Adrenal gland (tissue), 12 donors: Measurements from ENCODE around the gene CIAO3. TPM values are rescaled to one million over a fixed set of nuclear protein-coding genes. Genes with fewer than 3 reads are reported as not detected.

Source experiments
- DNase-seq, 7 donors: peaks; one replicate each; pipeline ENCODE4 v3.0.0-alpha.2; 2019 to 2020
- H3K27ac ChIP-seq, 5 donors: fragments of 200-600 bp; sonication (generic) in 4 of 5; 1 replicate in 3 of 5; 2 replicates in 2 of 5; pipeline versions ENCODE4 v1.5.1 to v1.8.0; 2016 to 2020; ENCODE audit warnings: mild to moderate bottlenecking in 1 of 5
- H3K27me3 ChIP-seq: fragments of 200-600 bp; 2 replicates; pipeline ENCODE4 v1.8.0; 2021
- H3K36me3 ChIP-seq, 2 donors: fragments of 200-600 bp; replicated peaks in 1 of 2; 1 replicate in 1 of 2; 2 replicates in 1 of 2; pipeline versions ENCODE4 v1.5.1 to v1.8.0; 2018 to 2022
- H3K4me1 ChIP-seq, 2 donors: fragments of 200-600 bp; replicated peaks in 1 of 2; 1 replicate in 1 of 2; 2 replicates in 1 of 2; pipeline versions ENCODE4 v1.5.1 to v1.8.0; 2018 to 2021
- H3K4me3 ChIP-seq, 4 donors: fragments of 200-600 bp; sonication (generic) in 3 of 4; one replicate each; pipeline ENCODE4 v1.5.1; 2016 to 2018
- H3K9me3 ChIP-seq, 3 donors: fragments of 200-600 bp; sonication (generic) in 1 of 3; replicated peaks in 1 of 3; 1 replicate in 2 of 3; 2 replicates in 1 of 3; pipeline versions ENCODE4 v1.5.1 to v1.8.0; 2016 to 2021
- POLR2A ChIP-seq, 2 donors: fragments of 450-650 bp; IDR thresholded peaks; one replicate each; pipeline ENCODE4 v1.6.1; 2017; ENCODE audit warnings: antibody characterized with exemption in 2 of 2, mild to moderate bottlenecking in 2 of 2, moderate library complexity in 1 of 2
- WGBS, 4 donors: extraction: QIAGEN DNeasy Blood & Tissue Kit in 2 of 4; methylation state at CpG; one replicate each; pipeline versions ENCODE4 v1.1.5 to v1.1.7; 2013 to 2017; 5-methylcytosine and 5-hydroxymethylcytosine counted together
- intact Hi-C, 2 donors: fragments of 100-400 bp; cut with DNase I; formaldehyde crosslinking; loops; one replicate each; pipeline versions ENCODE4 v1.14.1 to v1.15.0; 2022 to 2023
- polyA plus RNA-seq, 3 donors: library from polyadenylated mRNA; stranded (reverse); fragments of 200-250 nt in 2 of 3; fragments of 350-450 nt in 1 of 3; fragmentation: Illumina TruSeq in 1 of 3; extraction: RNeasy Lipid Tissue Mini Kit (QIAGEN cat#74804) in 1 of 3; gene quantifications; one replicate each; pipeline ENCODE4 v1.2.3, GENCODE V29; 2013 to 2014
- total RNA-seq, 9 donors: library from RNA; depleted of rRNA in 4 of 9; stranded (reverse); fragments of >200 nt in 4 of 9; fragments of 120-200 nt in 1 of 9; fragmentation: NEBNext Ultra II Directional in 1 of 9; extraction: Animal tissue kit (Norgen Biotek cat#: 25700) in 1 of 9; gene quantifications; one replicate each; pipeline versions ENCODE4 v1.1.0 to v1.2.4, GENCODE V29; 2013 to 2023
- TF ChIP-seq, protein P1 (sequence below), 6 experiments: fragments of 450-650 bp in 4 of 6; fragments of 200-600 bp in 2 of 6; sonication (generic) in 1 of 6; IDR thresholded peaks; 1 replicate in 5 of 6; 2 replicates in 1 of 6; pipeline versions ENCODE4 v1.5.1 to v1.8.0; 2016 to 2021; ENCODE audit warnings: antibody characterized with exemption in 6 of 6, mild to moderate bottlenecking in 2 of 6, moderate library complexity in 1 of 6
- donor health status: healthy with polysubstance abuse.
- donor health status: Bipolar disorder and iron deficiency.
- donor health status: DM: yes; HTN: yes; CAD: no.
- donor health status: DM: no; HTN: no; CAD: no.
- donor health status: DM: no; HTN: no; CAD: no.
- donor health status: DM: yes; HTN: yes; CAD: no.

The CIAO3 gene
- total and polyA plus RNA-seq, 12 donors = 8.9 to 99.4 (median 29.5) TPM

DNA sequence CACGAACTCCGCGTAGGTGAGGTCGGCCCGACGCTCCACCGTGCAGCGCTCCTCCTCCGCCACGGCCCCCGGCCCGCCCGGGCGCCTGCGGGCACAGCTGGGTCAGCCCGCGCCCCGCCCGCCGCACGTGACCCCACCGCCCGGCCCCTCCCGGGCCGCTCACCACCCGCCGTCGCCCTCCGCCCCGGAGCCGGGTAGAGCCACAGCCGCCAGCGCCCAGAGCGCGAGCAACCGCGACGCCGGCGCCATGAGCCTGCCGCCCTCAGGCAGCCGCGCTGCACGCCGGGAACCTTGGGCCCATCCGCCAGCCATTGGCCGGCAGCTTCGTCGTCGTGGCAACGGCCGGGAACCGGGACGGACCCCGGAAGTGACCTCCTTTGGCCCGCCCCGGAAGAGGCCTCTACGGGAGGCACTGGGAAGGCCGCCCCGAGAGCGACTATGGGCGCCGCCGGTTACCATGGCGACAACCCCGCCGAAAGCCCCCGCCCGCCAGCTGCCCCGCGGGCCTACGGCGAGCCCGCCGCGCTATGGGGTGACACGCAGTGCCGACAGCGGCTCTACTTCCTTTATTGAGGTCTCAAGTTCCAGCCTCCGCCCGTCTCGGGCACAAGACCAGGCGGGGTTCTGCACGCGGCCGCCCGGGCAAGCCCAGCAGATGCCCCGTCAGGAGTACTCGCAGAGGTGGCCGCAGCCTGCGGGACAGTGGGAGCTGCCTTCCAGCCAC lies 56.6 kb downstream of the CIAO3 start, which contains the start of gene JMJD8:
Gene JMJD8, minus strand, starts transcription at position 264 of the 724 bp plus-strand sequence. Its CDS starts 15 bp downstream, at position 249.
- 0 to 3% (median 1%) methylated on average over 1 to 91 of the region's 91 CpGs for WGBS, 4 donors
- intact Hi-C loops = no loop called here

DNA sequence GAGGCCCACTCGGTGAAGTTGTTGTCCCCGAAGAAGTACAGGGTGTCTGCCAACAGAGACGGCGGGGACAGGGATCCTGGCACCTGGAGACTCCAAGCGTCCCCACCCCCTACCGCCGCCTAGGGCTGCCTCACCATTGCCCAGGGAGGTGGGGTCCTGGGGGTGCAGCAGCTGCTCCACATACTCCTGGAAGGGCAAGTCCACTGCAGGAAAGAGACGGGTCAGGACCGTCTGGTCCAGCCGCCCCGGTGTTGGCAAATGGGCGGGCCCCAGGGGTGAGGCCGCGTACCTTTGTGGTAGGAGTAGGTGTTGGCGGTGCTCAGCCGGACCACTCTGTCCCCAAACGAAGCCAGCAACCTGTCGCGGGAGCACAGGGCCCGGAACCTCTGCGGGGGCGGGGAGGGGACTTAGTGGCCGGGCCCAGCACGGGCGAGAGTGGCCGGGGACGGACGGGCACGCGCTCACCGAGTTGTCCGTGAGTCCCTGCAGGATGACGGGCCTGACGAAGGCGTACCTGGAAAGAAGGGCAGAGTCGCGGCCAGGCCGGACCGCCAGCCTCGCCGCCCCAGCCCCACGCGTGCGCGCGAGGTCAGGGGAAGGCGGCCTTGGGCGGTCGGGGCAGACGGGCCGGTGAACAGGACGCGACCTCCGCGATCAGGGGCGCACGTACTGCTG lies 57.3 kb downstream of the CIAO3 start:
- WGBS, 4 donors = 12 to 23% (median 17%) methylated on average over 22 to 57 of the region's 57 CpGs
- Histone ChIP-seq H3K36me3 (peaks cover 0 to 36% of the 10 kb centered on the region in 2 donors), H3K27ac (peak overlapping the region in 4 of 5 donors; percentile 38 to 90 (median 80)), H3K9me3 (no peaks in the 10 kb centered on the region), H3K27me3 (no peaks in the 10 kb centered on the region), H3K4me3 (peak overlapping the region in 2 of 4 donors; percentile 4 to 79), H3K4me1 (peaks cover 27 to 41% of the 10 kb centered on the region in 2 donors)
- intact Hi-C loops = no loop called here
- peak in 3 of 7 donors; percentile 38 to 57 (median 39) for DNase-seq
- TF ChIP-seq, protein P1, sequence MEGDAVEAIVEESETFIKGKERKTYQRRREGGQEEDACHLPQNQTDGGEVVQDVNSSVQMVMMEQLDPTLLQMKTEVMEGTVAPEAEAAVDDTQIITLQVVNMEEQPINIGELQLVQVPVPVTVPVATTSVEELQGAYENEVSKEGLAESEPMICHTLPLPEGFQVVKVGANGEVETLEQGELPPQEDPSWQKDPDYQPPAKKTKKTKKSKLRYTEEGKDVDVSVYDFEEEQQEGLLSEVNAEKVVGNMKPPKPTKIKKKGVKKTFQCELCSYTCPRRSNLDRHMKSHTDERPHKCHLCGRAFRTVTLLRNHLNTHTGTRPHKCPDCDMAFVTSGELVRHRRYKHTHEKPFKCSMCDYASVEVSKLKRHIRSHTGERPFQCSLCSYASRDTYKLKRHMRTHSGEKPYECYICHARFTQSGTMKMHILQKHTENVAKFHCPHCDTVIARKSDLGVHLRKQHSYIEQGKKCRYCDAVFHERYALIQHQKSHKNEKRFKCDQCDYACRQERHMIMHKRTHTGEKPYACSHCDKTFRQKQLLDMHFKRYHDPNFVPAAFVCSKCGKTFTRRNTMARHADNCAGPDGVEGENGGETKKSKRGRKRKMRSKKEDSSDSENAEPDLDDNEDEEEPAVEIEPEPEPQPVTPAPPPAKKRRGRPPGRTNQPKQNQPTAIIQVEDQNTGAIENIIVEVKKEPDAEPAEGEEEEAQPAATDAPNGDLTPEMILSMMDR (IDR thresholded peaks at IDR 0.05) = no peak
- TF ChIP-seq POLR2A (IDR thresholded peaks at IDR 0.05) = no peak

More for the DNA sequence above, 56.6 kb downstream of the CIAO3 start, which contains the start of gene JMJD8:
- Histone ChIP-seq H3K9me3 (no peaks in the 10 kb centered on the region), H3K4me1 (peaks cover 27 to 47% of the 10 kb centered on the region in 2 donors), H3K27me3 (no peaks in the 10 kb centered on the region), H3K4me3 (peak within 1 kb of the TSS in 2 of 4 donors; percentile 4 to 79), H3K36me3 (peaks cover 0 to 36% of the 10 kb centered on the region in 2 donors), H3K27ac (peak within 1 kb of the TSS in 4 of 5 donors; percentile 38 to 90 (median 80))
- DNase-seq = peak; percentile 97 to 98 (median 97)
- TF ChIP-seq, protein P1 (IDR thresholded peaks at IDR 0.05) = no peak
- peak; percentile 32 to 69 for TF ChIP-seq POLR2A (IDR thresholded peaks at IDR 0.05)

DNA sequence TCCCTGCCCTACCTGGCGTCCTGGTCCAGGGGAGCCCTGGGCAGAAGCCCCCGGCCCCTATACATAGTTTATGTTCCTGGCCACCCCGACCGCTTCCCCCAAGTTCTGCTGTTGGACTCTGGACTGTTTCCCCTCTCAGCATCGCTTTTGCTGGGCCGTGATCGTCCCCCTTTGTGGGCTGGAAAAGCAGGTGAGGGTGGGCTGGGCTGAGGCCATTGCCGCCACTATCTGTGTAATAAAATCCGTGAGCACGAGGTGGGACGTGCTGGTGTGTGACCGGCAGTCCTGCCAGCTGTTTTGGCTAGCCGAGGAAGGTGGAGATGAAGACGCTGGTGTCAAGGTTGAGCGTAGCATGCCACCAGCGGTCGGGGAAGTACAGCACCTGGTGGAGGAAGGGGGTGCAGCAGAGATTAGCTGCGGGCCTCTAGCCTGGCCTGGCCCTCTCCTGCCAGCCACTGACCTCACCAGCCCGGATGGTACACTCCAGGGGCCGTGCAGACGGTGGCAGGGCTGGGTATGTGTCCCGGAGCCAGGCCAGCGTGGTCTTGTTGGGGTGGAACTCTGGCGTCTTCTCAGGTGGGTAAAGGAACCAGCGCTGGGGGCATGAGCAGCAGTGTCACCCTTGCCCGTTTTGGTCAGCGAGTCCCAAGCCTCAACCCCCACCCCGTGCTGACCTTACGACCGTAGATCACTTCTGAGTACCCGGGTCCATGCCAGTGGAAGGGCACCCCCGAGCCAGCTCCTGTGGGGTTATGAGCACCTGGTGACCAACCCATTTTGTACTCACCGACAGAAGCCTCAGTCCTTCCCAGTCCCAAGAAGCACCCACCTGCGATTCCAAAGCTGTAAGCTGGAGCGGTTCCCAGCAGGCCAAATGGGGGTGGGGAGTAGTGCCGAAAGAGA lies 58.1 kb downstream of the CIAO3 start:
- no peak overlapping the region for H3K4me3 ChIP-seq

More for the DNA sequence above, 58.1 kb downstream of the CIAO3 start:
- Histone ChIP-seq H3K27me3 (no peaks in the 10 kb centered on the region), H3K4me1 (peaks cover 27 to 41% of the 10 kb centered on the region in 2 donors), H3K36me3 (peaks cover 0 to 35% of the 10 kb centered on the region in 2 donors), H3K27ac (peak overlapping the region in 2 of 5 donors; percentile 38 to 79), H3K9me3 (no peaks in the 10 kb centered on the region)
- 68 to 77% (median 70%) methylated on average over 32 to 36 of the region's 36 CpGs for WGBS, 4 donors
- TF ChIP-seq, protein P1 (IDR thresholded peaks at IDR 0.05) = peak in 1 of 6 experiments; percentile 3
- peak in 1 of 2 donors; percentile 6 for TF ChIP-seq POLR2A (IDR thresholded peaks at IDR 0.05)
- intact Hi-C loops = no loop called here
- DNase-seq = peak in 1 of 7 donors; percentile 36
